Vagina (tissue), 2 donors: ENCODE results near the gene SRGAP3. TPM values are rescaled to one million over a fixed set of nuclear protein-coding genes. Genes with fewer than 3 reads are reported as not detected.

Experiments used
- DNase-seq, 2 donors: peaks; one replicate each; pipeline ENCODE4 v3.0.0-alpha.2; 2017; ENCODE audit errors: extremely low spot score in 2 of 2
- H3K27ac ChIP-seq: fragments of 200-600 bp; sonication (generic); one replicate; pipeline ENCODE4 v1.5.1; 2019
- H3K27me3 ChIP-seq: fragments of 200-600 bp; sonication (generic); one replicate; pipeline ENCODE4 v1.5.1; 2019
- H3K36me3 ChIP-seq, 2 donors: fragments of 200-600 bp; sonication (generic); one replicate each; pipeline ENCODE4 v1.5.1; 2017 to 2019
- H3K4me1 ChIP-seq: fragments of 200-600 bp; sonication (generic); one replicate; pipeline ENCODE4 v1.5.1; 2019
- H3K4me3 ChIP-seq, 2 donors: fragments of 200-600 bp; sonication (generic); 1 replicate in 1 of 2; 2 replicates in 1 of 2; pipeline ENCODE4 v1.5.1; 2016 to 2019
- H3K9me3 ChIP-seq: fragments of 200-600 bp; sonication (generic); one replicate; pipeline ENCODE4 v1.5.1; 2019
- POLR2A ChIP-seq, 2 donors: fragments of 450-650 bp; IDR thresholded peaks; one replicate each; pipeline ENCODE4 v1.6.1; 2017; ENCODE audit warnings: antibody characterized with exemption in 2 of 2, mild to moderate bottlenecking in 2 of 2, moderate library complexity in 2 of 2
- POLR2AphosphoS5 ChIP-seq, 2 donors: sonication (generic); formaldehyde crosslinking; IDR thresholded peaks; one replicate each; pipeline ENCODE4 v1.9.0; 2017; ENCODE audit warnings: antibody characterized with exemption in 2 of 2, mild to moderate bottlenecking in 2 of 2, low read depth in 1 of 2; ENCODE audit not compliant: insufficient read depth in 1 of 2
- intact Hi-C: fragments of 100-400 bp; cut with DNase I; formaldehyde crosslinking; loops from one replicate; pipeline ENCODE4 v1.15.1; 2023
- total RNA-seq: library from RNA; depleted of rRNA; stranded (reverse); fragments of >200 nt; gene quantifications from one replicate; pipeline ENCODE4 v1.2.3, GENCODE V29; 2016
- TF ChIP-seq, protein P1 (sequence below), 3 experiments: fragments of 450-650 bp in 2 of 3; fragments of 200-600 bp in 1 of 3; sonication (generic) in 1 of 3; IDR thresholded peaks; one replicate each; pipeline ENCODE4 v1.5.1; 2017 to 2019; ENCODE audit warnings: antibody characterized with exemption in 3 of 3, mild to moderate bottlenecking in 2 of 3, moderate library complexity in 2 of 3

The SRGAP3 gene
- total RNA-seq, 1 donor from 2014 or later: 20.6 TPM

DNA sequence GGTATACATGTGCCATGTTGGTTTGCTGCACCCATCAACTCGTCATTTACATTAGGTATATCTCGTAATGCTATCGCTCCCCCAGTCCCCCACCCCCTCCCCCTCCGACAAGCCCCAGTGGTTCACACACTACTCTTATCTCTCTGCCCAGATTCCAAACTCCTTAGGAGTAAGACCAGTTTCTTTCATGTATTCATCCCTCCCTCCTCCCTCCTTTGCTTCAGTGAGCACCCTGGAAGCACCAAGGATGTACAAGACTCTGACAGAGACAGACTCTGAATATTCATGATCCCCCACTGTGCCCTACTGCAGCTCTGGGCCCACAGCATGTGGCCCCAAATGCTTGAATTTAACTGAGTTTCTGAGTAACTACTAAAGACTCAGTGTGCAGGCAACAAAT lies 172.4 kb downstream of the SRGAP3 start:
- TF ChIP-seq POLR2AphosphoS5 (IDR thresholded peaks at IDR 0.05; ENCODE audit: insufficient read depth in 1 of 2, low read depth in 1 of 2) (no peak), POLR2A (IDR thresholded peaks at IDR 0.05) (no peak)
- TF ChIP-seq, protein P1, sequence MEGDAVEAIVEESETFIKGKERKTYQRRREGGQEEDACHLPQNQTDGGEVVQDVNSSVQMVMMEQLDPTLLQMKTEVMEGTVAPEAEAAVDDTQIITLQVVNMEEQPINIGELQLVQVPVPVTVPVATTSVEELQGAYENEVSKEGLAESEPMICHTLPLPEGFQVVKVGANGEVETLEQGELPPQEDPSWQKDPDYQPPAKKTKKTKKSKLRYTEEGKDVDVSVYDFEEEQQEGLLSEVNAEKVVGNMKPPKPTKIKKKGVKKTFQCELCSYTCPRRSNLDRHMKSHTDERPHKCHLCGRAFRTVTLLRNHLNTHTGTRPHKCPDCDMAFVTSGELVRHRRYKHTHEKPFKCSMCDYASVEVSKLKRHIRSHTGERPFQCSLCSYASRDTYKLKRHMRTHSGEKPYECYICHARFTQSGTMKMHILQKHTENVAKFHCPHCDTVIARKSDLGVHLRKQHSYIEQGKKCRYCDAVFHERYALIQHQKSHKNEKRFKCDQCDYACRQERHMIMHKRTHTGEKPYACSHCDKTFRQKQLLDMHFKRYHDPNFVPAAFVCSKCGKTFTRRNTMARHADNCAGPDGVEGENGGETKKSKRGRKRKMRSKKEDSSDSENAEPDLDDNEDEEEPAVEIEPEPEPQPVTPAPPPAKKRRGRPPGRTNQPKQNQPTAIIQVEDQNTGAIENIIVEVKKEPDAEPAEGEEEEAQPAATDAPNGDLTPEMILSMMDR (IDR thresholded peaks at IDR 0.05): no peak
- Histone ChIP-seq H3K9me3 (no peaks in the 10 kb centered on the region), H3K27me3 (no peaks in the 10 kb centered on the region), H3K4me3 (no peak overlapping the region), H3K4me1 (no peaks in the 10 kb centered on the region), H3K36me3 (no peaks in the 10 kb centered on the region), H3K27ac (no peak overlapping the region)
- intact Hi-C loops: no loop called here
- no peak for DNase-seq

DNA sequence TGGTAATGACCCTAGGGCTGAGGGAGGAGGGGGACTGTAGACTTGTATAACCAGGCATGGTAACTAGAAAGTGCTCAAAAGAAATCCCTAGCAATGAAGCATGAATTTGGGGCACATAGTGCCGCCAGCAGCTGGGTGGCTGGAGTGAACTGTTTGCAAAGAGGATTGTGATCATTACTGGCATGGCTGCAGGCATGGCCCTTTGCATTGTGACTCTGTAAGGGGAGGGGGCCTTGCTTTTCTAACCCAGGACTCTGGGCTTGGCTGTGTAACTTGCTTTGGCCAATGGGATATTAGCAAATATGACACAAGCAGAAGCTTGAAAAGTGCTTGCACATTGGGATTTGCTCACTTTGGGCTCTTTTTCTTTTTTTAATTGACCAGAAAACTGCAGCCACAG lies 173.7 kb downstream of the SRGAP3 start:
- Histone ChIP-seq H3K4me3 (no peak overlapping the region), H3K4me1 (no peaks in the 10 kb centered on the region), H3K27me3 (no peaks in the 10 kb centered on the region), H3K9me3 (no peaks in the 10 kb centered on the region), H3K36me3 (no peaks in the 10 kb centered on the region), H3K27ac (no peak overlapping the region)
- DNase-seq: no peak
- TF ChIP-seq, protein P1 (IDR thresholded peaks at IDR 0.05): no peak
- TF ChIP-seq POLR2AphosphoS5 (IDR thresholded peaks at IDR 0.05; ENCODE audit: insufficient read depth in 1 of 2, low read depth in 1 of 2) (no peak), POLR2A (IDR thresholded peaks at IDR 0.05) (no peak)
- intact Hi-C loops: no loop called here

DNA sequence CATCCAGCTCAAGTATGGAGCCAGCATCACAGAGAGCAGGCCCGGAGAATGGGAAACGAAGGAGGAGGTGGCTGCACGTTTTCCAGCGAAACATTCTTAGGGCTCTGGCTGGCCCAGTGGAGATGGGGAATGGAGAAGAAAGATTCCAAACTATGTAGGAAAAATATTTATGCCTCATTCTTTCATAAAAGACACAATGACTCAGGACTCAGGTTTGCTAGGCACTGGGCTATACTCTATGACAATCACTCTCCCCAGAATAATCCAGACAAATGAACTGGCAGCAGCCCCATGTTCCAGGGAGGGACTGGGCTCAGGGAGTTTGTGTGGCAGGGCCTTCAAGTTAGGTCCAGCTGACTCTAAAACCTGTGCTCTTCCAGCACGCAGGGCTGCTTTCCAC lies 175.4 kb downstream of the SRGAP3 start:
- no peaks in the 10 kb centered on the region for H3K27me3 ChIP-seq
- DNase-seq: no peak
- TF ChIP-seq POLR2A (IDR thresholded peaks at IDR 0.05) (no peak), POLR2AphosphoS5 (IDR thresholded peaks at IDR 0.05; ENCODE audit: insufficient read depth in 1 of 2, low read depth in 1 of 2) (no peak)
- TF ChIP-seq, protein P1 (IDR thresholded peaks at IDR 0.05): no peak
- H3K36me3 ChIP-seq: no peaks in the 10 kb centered on the region
- H3K4me3 ChIP-seq: no peak overlapping the region
- no peaks in the 10 kb centered on the region for H3K4me1 ChIP-seq
- no peak overlapping the region for H3K27ac ChIP-seq
- intact Hi-C loops: no loop called here
- no peaks in the 10 kb centered on the region for H3K9me3 ChIP-seq

DNA sequence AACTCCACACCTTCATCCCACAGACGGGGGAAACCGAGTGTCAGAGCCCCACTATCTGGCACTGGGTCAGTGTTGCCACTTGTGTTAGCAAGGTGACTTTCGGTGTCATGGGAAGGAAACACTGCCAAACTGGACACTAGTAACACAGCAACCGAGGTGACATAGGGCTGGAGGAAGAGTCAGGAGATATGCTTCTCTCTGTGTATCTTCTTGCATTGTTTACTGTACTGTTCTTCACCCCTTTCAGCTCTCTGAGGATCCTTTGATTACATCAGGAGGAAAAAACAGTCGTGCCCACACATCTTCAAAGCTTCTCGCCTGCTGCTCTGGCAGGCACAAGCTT lies 176.8 kb downstream of the SRGAP3 start:
- intact Hi-C loops: no loop called here
- Histone ChIP-seq H3K4me1 (no peaks in the 10 kb centered on the region), H3K27me3 (no peaks in the 10 kb centered on the region), H3K27ac (no peak overlapping the region), H3K9me3 (no peaks in the 10 kb centered on the region), H3K36me3 (no peaks in the 10 kb centered on the region), H3K4me3 (no peak overlapping the region)
- DNase-seq: no peak
- TF ChIP-seq POLR2AphosphoS5 (IDR thresholded peaks at IDR 0.05; ENCODE audit: insufficient read depth in 1 of 2, low read depth in 1 of 2) (no peak), POLR2A (IDR thresholded peaks at IDR 0.05) (no peak)
- TF ChIP-seq, protein P1 (IDR thresholded peaks at IDR 0.05): no peak

DNA sequence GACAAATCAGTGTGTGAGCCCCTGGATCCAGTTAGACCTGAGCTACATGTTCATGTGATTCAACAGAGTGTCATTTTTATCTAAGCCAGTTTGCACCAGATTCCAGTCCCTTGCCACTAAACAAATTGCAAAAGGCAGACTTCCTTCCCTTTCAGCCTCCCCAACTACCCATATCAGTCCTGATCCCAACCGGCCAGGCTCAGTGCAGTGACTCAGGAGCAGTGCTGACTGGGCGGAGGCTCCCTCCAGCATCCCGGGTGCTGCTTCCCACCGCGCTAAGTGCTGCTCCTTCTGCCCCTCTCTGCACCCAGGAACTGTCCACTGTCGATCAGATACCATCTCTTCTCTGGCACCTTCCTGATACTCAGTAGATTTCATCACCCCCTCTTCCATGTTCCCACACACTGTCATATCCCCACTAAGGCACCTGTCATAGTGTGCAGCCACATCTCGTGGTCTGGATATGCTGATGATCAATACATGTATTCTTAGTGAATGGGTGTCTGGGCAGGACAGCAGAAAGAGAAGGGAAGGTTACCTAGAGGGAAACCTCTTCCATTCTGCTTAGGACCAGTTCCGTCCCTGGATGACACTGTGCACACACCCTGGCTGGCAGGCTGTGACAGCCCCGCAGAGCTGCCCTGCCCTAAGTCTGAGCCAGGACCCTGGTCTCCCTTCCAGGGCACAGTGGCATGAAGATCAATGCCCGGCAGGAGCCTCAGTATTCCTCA lies 177.3 kb downstream of the SRGAP3 start:
- Histone ChIP-seq H3K4me1 (no peaks in the 10 kb centered on the region), H3K27ac (no peak overlapping the region), H3K27me3 (no peaks in the 10 kb centered on the region), H3K4me3 (no peak overlapping the region), H3K9me3 (no peaks in the 10 kb centered on the region), H3K36me3 (no peaks in the 10 kb centered on the region)
- TF ChIP-seq POLR2AphosphoS5 (IDR thresholded peaks at IDR 0.05; ENCODE audit: insufficient read depth in 1 of 2, low read depth in 1 of 2) (no peak), POLR2A (IDR thresholded peaks at IDR 0.05) (no peak)
- TF ChIP-seq, protein P1 (IDR thresholded peaks at IDR 0.05): no peak
- intact Hi-C loops: no loop called here
- no peak for DNase-seq
